Prostate gland (tissue), 2 donors: Measurements from ENCODE around the gene COPE. TPM values are rescaled to one million over a fixed set of nuclear protein-coding genes. Genes with fewer than 3 reads are reported as not detected.

Experiments used
- DNase-seq: peaks from one replicate; pipeline ENCODE4 v3.0.0-alpha.2; 2019; ENCODE audit warnings: low spot score
- H3K27ac ChIP-seq, 2 donors: fragments of 200-600 bp; sonication (generic); 2 replicates each; pipeline ENCODE4 v1.5.1; 2017 to 2019
- H3K27me3 ChIP-seq: fragments of 200-600 bp; sonication (generic); replicated peaks from 2 replicates; pipeline ENCODE4 v1.5.1; 2019; ENCODE audit not compliant: insufficient read depth
- H3K36me3 ChIP-seq, 2 donors: fragments of 200-600 bp; sonication (generic); 1 replicate in 1 of 2; 2 replicates in 1 of 2; pipeline versions ENCODE4 v1.5.1 to v1.8.1; 2017 to 2019
- H3K4me1 ChIP-seq: fragments of 200-600 bp; sonication (generic); replicated peaks from 2 replicates; pipeline ENCODE4 v1.5.1; 2019
- H3K4me3 ChIP-seq, 2 donors: fragments of 200-600 bp; sonication (generic); 2 replicates each; pipeline ENCODE4 v1.5.1; 2017 to 2019
- H3K9me3 ChIP-seq: fragments of 200-600 bp; sonication (generic); 2 replicates; pipeline ENCODE4 v1.5.1; 2017
- CTCF ChIP-seq, 4 experiments: fragments of 200-600 bp in 2 of 4; fragments of 450-650 bp in 2 of 4; sonication (generic) in 2 of 4; IDR thresholded peaks; 1 replicate in 3 of 4; 2 replicates in 1 of 4; pipeline ENCODE4 v1.5.1; 2016 to 2019; ENCODE audit warnings: antibody characterized with exemption in 4 of 4, mild to moderate bottlenecking in 2 of 4, moderate library complexity in 2 of 4
- POLR2A ChIP-seq: fragments of 450-650 bp; IDR thresholded peaks from one replicate; pipeline ENCODE4 v1.6.1; 2016; ENCODE audit warnings: antibody characterized with exemption, mild to moderate bottlenecking
- POLR2AphosphoS5 ChIP-seq: sonication (generic); formaldehyde crosslinking; IDR thresholded peaks from one replicate; pipeline ENCODE4 v1.6.1; 2017; ENCODE audit warnings: antibody characterized with exemption
- WGBS: methylation state at CpG from one replicate; pipeline ENCODE4 v1.1.5; 2018; 5-methylcytosine and 5-hydroxymethylcytosine counted together
- intact Hi-C: fragments of 100-400 bp; cut with DNase I; formaldehyde crosslinking; loops from one replicate; pipeline ENCODE4 v1.14.2; 2022
- total RNA-seq, 2 donors: library from RNA; depleted of rRNA; stranded (reverse); fragments of >200 nt; gene quantifications; one replicate each; pipeline ENCODE4 v1.1.0, GENCODE V29; 2016

COPE gene
- total RNA-seq, 2 donors from 2014 or later = 402 to 553 TPM

GRCh38 chr19:18850471-18851375, 68.5 kb downstream of the COPE start:
- no peak for DNase-seq
- peaks cover 11 to 33% of the 10 kb centered on the region in 2 donors for H3K36me3 ChIP-seq
- peak overlapping the region; percentile 75 to 80 for H3K27ac ChIP-seq
- 34% methylated on average over 27 of the region's 27 CpGs for WGBS
- H3K27me3 ChIP-seq = no peaks in the 10 kb centered on the region
- intact Hi-C loops = no loop called here
- H3K4me1 ChIP-seq = peaks cover 33% of the 10 kb centered on the region
- H3K4me3 ChIP-seq = no peak overlapping the region
- TF ChIP-seq POLR2A (no peak), POLR2AphosphoS5 (peak; percentile 49), CTCF (IDR thresholded peaks at IDR 0.05) (no peak)
- H3K9me3 ChIP-seq = no peaks in the 10 kb centered on the region

GRCh38 chr19:18849838-18850400, 69.3 kb downstream of the COPE start:
- Histone ChIP-seq H3K27ac (peak overlapping the region; percentile 75 to 80), H3K4me3 (no peak overlapping the region), H3K36me3 (peaks cover 5 to 26% of the 10 kb centered on the region in 2 donors), H3K27me3 (no peaks in the 10 kb centered on the region), H3K9me3 (no peaks in the 10 kb centered on the region), H3K4me1 (peaks cover 33% of the 10 kb centered on the region)
- TF ChIP-seq CTCF (IDR thresholded peaks at IDR 0.05) = no peak
- no peak for TF ChIP-seq POLR2AphosphoS5
- no peak for TF ChIP-seq POLR2A
- intact Hi-C loops = loop anchor here (5.0 kb wide), 1 partner anchor 388 kb away; no protein-coding TSS in a partner anchor
- no peak for DNase-seq
- WGBS = 31% methylated on average over 16 of the region's 16 CpGs

Other genes with a start within 250 kb of the COPE start
- 10 to 100 TPM in 1 of 2 donors, 1 to 10 TPM in 1; 6.7 to 24.4 TPM for gene CRTC1, start 235.7 kb downstream of the COPE start, total RNA-seq
- gene COMP, start 128.1 kb downstream of the COPE start, total RNA-seq = 1 to 10 TPM in 1 of 2 donors, under 1 TPM in 1; 0.09 to 2.0 TPM
- gene UPF1, start 87.4 kb downstream of the COPE start, total RNA-seq = 100 to 1,000 TPM; 105 to 171 TPM
- gene CERS1, start 23.2 kb downstream of the COPE start, total RNA-seq = 10 to 100 TPM in 1 of 2 donors, not detected in 1; 38.7 TPM
- 10 to 100 TPM; 72.0 to 91.2 TPM for gene DDX49, start 328 bp upstream of the COPE start, total RNA-seq
- 10 to 100 TPM; 21.9 to 29.5 TPM for gene HOMER3, start 21.8 kb upstream of the COPE start, total RNA-seq
- 10 to 100 TPM; 41.8 to 99.6 TPM for gene SUGP2, start 114.1 kb upstream of the COPE start, total RNA-seq
- gene ARMC6, start 114.2 kb upstream of the COPE start, total RNA-seq = 10 to 100 TPM; 36.1 to 43.3 TPM
- 10 to 100 TPM; 11.5 to 18.6 TPM for gene SLC25A42, start 144.6 kb upstream of the COPE start, total RNA-seq
- 10 to 100 TPM; 24.0 to 40.9 TPM for gene TMEM161A, start 219.1 kb upstream of the COPE start, total RNA-seq